A549 (cell line): ENCODE data around the gene ALDH5A1.
"Not testable (repeated sequence)": the region's sequence is repeated elsewhere in the genome, so short reads cannot be mapped to it uniquely, and the experiment has no call there.

Experiments
- BHLHE40 ChIP-seq: IDR thresholded peaks from 2 replicates; pipeline ENCODE4 v1.6.1; 2012; ENCODE audit warnings: low read depth, low read length, inconsistent platforms
- CBX2 ChIP-seq: fragments of 200-600 bp; sonication (generic); IDR thresholded peaks from 2 replicates; pipeline ENCODE4 v1.6.1; 2016; ENCODE audit warnings: low read depth, mild to moderate bottlenecking, borderline replicate concordance
- CBX8 ChIP-seq: fragments of 200-600 bp; sonication (generic); IDR thresholded peaks from 2 replicates; pipeline ENCODE4 v1.6.1; 2016
- CTCF ChIP-seq: fragments of >200 bp; sonication (Bioruptor Twin); formaldehyde crosslinking; IDR thresholded peaks from 3 replicates; pipeline ENCODE4 v1.5.1; 2016
- POLR2A ChIP-seq: IDR thresholded peaks from 2 replicates; pipeline ENCODE4 v1.6.1; 2012; ENCODE audit warnings: mild to moderate bottlenecking, low read length
- POLR2AphosphoS2 ChIP-seq: conservative IDR thresholded peaks from 2 replicates; pipeline ENCODE4 v1.6.1; 2012; ENCODE audit warnings: low read length, improper control_type of control experiment, inconsistent platforms
- RFX5 ChIP-seq: fragments of 450-650 bp; IDR thresholded peaks from 2 replicates; pipeline ENCODE4 v1.7.1; 2014; ENCODE audit warnings: antibody characterized with exemption, mild to moderate bottlenecking, moderate library complexity
- RNF2 ChIP-seq: fragments of 200-600 bp; sonication (generic); IDR thresholded peaks from 2 replicates; pipeline ENCODE4 v1.6.1; 2016; ENCODE audit warnings: low read depth, mild to moderate bottlenecking, antibody characterized with exemption, moderate library complexity, borderline replicate concordance
- SREBF2 ChIP-seq: fragments of 450-650 bp; IDR thresholded peaks from 2 replicates; pipeline ENCODE4 v1.6.1; 2014; ENCODE audit warnings: mild to moderate bottlenecking, moderate library complexity
- TF ChIP-seq, protein P1 (sequence below): fragments of 150-350 bp; IDR thresholded peaks from 2 replicates; pipeline ENCODE4 v1.6.1; 2014; ENCODE audit warnings: low read depth, mild to moderate bottlenecking, low read length

DNA sequence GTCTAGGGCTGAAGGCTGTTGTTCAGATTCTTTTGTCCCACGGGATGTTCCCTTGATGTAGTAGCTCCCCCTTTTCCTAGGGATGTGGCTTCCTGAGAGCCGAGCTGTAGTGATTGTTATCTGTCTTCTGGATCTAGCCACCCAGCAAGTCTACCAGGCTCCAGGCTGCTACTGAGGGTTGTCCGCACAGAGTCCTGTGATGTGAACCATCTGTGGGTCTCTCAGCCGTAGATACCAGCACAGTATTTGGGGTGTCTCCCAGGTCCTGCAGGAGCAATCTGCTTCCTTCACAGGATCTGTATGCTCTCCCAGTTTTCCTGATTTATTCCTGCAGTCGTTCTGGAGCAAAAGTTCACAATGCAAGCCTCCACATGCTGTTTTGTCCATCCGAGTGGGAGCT, 17.2 kb downstream of the ALDH5A1 start:
- not testable (repeated sequence) for TF ChIP-seq CTCF, BHLHE40, RFX5, SREBF2, POLR2AphosphoS2, RNF2, POLR2A, CBX2, CBX8
- TF ChIP-seq, protein P1, sequence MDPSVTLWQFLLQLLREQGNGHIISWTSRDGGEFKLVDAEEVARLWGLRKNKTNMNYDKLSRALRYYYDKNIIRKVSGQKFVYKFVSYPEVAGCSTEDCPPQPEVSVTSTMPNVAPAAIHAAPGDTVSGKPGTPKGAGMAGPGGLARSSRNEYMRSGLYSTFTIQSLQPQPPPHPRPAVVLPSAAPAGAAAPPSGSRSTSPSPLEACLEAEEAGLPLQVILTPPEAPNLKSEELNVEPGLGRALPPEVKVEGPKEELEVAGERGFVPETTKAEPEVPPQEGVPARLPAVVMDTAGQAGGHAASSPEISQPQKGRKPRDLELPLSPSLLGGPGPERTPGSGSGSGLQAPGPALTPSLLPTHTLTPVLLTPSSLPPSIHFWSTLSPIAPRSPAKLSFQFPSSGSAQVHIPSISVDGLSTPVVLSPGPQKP, result not testable (repeated sequence)
